Body of pancreas (tissue), 4 donors: ENCODE results near the gene NYAP1.

ENCODE experiments used
- POLR2A ChIP-seq, 3 donors: fragments of 450-650 bp; IDR thresholded peaks; one replicate each; pipeline ENCODE4 v1.6.1; 2016; ENCODE audit warnings: antibody characterized with exemption in 3 of 3, mild to moderate bottlenecking in 2 of 3
- TF ChIP-seq, protein P1 (sequence below), 7 experiments: fragments of 450-650 bp in 4 of 7; fragments of 200-600 bp in 3 of 7; sonication (generic) in 3 of 7; IDR thresholded peaks; one replicate each; pipeline ENCODE4 v1.5.1; 2016 to 2019; ENCODE audit warnings: antibody characterized with exemption in 7 of 7

DNA sequence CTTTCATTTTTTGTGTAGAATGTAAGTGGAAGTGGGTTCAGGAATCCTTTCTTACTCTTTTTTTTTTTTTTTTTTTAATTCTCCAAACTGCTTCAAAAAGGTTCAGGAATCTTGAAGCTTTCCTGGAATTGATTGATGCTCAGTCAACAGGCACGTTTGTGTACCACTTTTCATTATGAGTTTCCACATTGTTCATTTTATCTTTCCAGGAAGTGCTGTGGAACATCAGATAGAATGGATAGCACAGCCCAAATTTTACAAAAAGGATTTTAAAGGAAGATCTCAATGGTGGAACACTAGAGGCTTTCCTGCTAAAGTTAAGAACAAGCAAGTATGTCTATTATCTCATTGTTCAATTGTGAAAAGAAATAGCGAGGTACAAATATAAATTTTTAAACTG lies 45.6 kb upstream of the NYAP1 start:
- TF ChIP-seq, protein P1, sequence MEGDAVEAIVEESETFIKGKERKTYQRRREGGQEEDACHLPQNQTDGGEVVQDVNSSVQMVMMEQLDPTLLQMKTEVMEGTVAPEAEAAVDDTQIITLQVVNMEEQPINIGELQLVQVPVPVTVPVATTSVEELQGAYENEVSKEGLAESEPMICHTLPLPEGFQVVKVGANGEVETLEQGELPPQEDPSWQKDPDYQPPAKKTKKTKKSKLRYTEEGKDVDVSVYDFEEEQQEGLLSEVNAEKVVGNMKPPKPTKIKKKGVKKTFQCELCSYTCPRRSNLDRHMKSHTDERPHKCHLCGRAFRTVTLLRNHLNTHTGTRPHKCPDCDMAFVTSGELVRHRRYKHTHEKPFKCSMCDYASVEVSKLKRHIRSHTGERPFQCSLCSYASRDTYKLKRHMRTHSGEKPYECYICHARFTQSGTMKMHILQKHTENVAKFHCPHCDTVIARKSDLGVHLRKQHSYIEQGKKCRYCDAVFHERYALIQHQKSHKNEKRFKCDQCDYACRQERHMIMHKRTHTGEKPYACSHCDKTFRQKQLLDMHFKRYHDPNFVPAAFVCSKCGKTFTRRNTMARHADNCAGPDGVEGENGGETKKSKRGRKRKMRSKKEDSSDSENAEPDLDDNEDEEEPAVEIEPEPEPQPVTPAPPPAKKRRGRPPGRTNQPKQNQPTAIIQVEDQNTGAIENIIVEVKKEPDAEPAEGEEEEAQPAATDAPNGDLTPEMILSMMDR (IDR thresholded peaks at IDR 0.05), result no peak
- no peak for TF ChIP-seq POLR2A (IDR thresholded peaks at IDR 0.05)
